Naive thymus-derived CD4-positive, alpha-beta T cell (primary cell): Measurements from ENCODE around the gene SUPT4H1. TPM values are rescaled to one million over a fixed set of nuclear protein-coding genes. Genes with fewer than 3 reads are reported as not detected.

ENCODE experiments used
- ATAC-seq: fragments of 150-1000 bp; cut with Tn5 transposase; 2 replicates; pipeline ENCODE4 v1.10.0; 2021; ENCODE audit warnings: mild to moderate bottlenecking, moderate library complexity
- CTCF ChIA-PET: fragments of 350-600 bp; sonication (Branson Sonifier 250); formaldehyde crosslinking; loops from one replicate; lab custom pipeline; 2021; ENCODE audit warnings: antibody characterized with exemption; lab: Charles Lee
- POLR2A ChIA-PET: fragments of 350-600 bp; sonication (Branson Sonifier 250); formaldehyde crosslinking; loops from one replicate; lab custom pipeline; 2021; ENCODE audit warnings: antibody characterized with exemption, inconsistent platforms; lab: Charles Lee
- DNase-seq, 9 donors: peaks; one replicate each; pipeline versions ENCODE4 v3.0.0 to v3.0.0-alpha.2; 2020 to 2022; ENCODE audit warnings: mixed read lengths in 1 of 9
- H3K27ac ChIP-seq: one replicate; pipeline ENCODE4 v1.7.0; 2013; ENCODE audit warnings: mild to moderate bottlenecking, low read depth, low read length, moderate library complexity
- H3K27me3 ChIP-seq, 2 donors: one replicate each; pipeline ENCODE4 v1.7.0; 2013; ENCODE audit warnings: low read length in 2 of 2, mild to moderate bottlenecking in 2 of 2, moderate library complexity in 2 of 2; ENCODE audit not compliant: control insufficient read depth in 2 of 2, insufficient read depth in 2 of 2
- H3K36me3 ChIP-seq, 3 experiments: 1 replicate in 2 of 3; 2 replicates in 1 of 3; pipeline ENCODE4 v1.7.0; 2013; ENCODE audit warnings: low read length in 3 of 3, mild to moderate bottlenecking in 3 of 3, moderate library complexity in 1 of 3; ENCODE audit not compliant: insufficient read depth in 3 of 3, control insufficient read depth in 2 of 3
- H3K4me1 ChIP-seq, 2 donors: one replicate each; pipeline ENCODE4 v1.7.0; 2013; ENCODE audit warnings: low read length in 2 of 2, mild to moderate bottlenecking in 2 of 2, moderate library complexity in 1 of 2; ENCODE audit not compliant: control insufficient read depth in 2 of 2, insufficient read depth in 2 of 2
- H3K4me3 ChIP-seq: 2 replicates; pipeline ENCODE4 v1.7.0; 2013; ENCODE audit warnings: mild to moderate bottlenecking, low read length
- H3K9me3 ChIP-seq, 3 experiments: 1 replicate in 2 of 3; 2 replicates in 1 of 3; pipeline ENCODE4 v1.7.0; 2013; ENCODE audit warnings: low read length in 3 of 3; ENCODE audit not compliant: control insufficient read depth in 2 of 3
- H3K27ac Mint-ChIP-seq, 9 donors: one replicate each; pipeline ENCODE4 v1.8.0; 2020 to 2022; ENCODE audit warnings: mixed read lengths in 9 of 9, mild to moderate bottlenecking in 8 of 9, moderate library complexity in 5 of 9, inconsistent platforms in 2 of 9
- H3K27me3 Mint-ChIP-seq, 5 donors: one replicate each; pipeline ENCODE4 v1.8.0; 2021 to 2022; ENCODE audit warnings: mixed read lengths in 5 of 5, mild to moderate bottlenecking in 1 of 5
- H3K36me3 Mint-ChIP-seq, 5 donors: one replicate each; pipeline ENCODE4 v1.8.0; 2020 to 2022; ENCODE audit warnings: mixed read lengths in 5 of 5, mild to moderate bottlenecking in 3 of 5, inconsistent platforms in 1 of 5
- H3K4me1 Mint-ChIP-seq, 7 donors: one replicate each; pipeline ENCODE4 v1.8.0; 2020 to 2022; ENCODE audit warnings: mixed read lengths in 7 of 7, mild to moderate bottlenecking in 3 of 7, inconsistent platforms in 1 of 7
- H3K4me3 Mint-ChIP-seq, 10 donors: one replicate each; pipeline ENCODE4 v1.8.0; 2020 to 2022; ENCODE audit warnings: mild to moderate bottlenecking in 10 of 10, mixed read lengths in 10 of 10, moderate library complexity in 6 of 10, inconsistent platforms in 2 of 10
- H3K9me3 Mint-ChIP-seq, 11 donors: one replicate each; pipeline ENCODE4 v1.8.0; 2020 to 2022; ENCODE audit warnings: mixed read lengths in 11 of 11, mild to moderate bottlenecking in 4 of 11, inconsistent platforms in 1 of 11, moderate library complexity in 1 of 11
- intact Hi-C, 2 donors: fragments of 100-400 bp; cut with micrococcal nuclease; formaldehyde crosslinking; loops; one replicate each; pipeline ENCODE4 v1.15.1; 2023
- polyA plus RNA-seq, 2 donors: library from polyadenylated mRNA; unstranded; fragments of 300-500 nt; fragmentation: Illumina TruSeq; gene quantifications; one replicate each; pipeline ENCODE4 v1.2.3, GENCODE V29; 2021
- total RNA-seq, 6 experiments: library from RNA in 5 of 6; stranded (reverse) in 5 of 6; gene quantifications; 1 replicate in 5 of 6; 2 replicates in 1 of 6; pipeline ENCODE4 v1.2.3 and lab custom pipeline; 2021 to 2026

Gene SUPT4H1
- total and polyA plus RNA-seq, 7 experiments from 2014 or later = 36.0 to 91.7 (median 66.8) TPM

DNA sequence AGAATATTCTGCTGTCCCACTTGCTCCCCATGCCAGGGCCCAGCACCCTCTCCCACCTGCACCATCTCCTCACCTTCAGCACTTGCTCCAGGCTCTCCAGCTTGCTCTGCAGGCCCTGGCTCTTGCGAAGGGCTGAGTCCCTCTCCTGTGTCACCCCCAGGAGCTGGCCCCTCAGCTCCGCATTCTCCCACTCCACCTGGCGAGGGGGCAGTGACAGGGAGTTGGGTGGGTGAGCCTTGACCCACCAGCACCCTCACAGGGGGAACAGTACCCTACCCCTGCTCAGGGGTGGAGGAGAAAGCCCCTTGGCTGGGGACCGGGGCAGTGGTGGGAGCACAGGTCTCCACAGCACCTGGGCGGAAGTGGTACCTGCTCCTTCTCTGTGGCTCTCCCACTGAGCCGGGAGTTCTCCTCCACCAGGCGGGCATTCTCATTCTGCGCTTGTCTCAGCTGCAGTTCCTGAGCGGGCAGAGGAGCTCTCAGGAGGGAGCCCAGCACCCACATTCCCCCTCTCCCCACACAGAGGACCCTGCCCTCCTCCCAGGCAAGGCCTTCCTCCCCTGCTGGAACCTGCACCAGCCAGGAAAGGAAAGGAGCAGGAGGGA is 29.3 kb downstream of the SUPT4H1 start:
- POLR2A ChIA-PET = interaction anchor here (1.3 to 17.0 kb wide), 4 partner anchors 17 to 32 kb away, joined by 3 to 792 read pairs (median 7); partner anchors contain the start of gene SUPT4H1
- Histone ChIP-seq H3K4me3 (no peak overlapping the region), H3K27me3 (no peaks in the 10 kb centered on the region), H3K36me3 (no peaks in the 10 kb centered on the region), H3K27ac (no peak overlapping the region), H3K9me3 (no peaks in the 10 kb centered on the region), H3K4me1 (peaks cover 8 to 14% of the 10 kb centered on the region in 2 donors)
- DNase-seq = no peak
- H3K4me3 Mint-ChIP-seq = no peak overlapping the region
- CTCF ChIA-PET = interaction anchor here (0.7 to 12.5 kb wide), 3 partner anchors 21 to 95 kb away, joined by 3 to 257 read pairs (median 4); partner anchors contain the start of genes RNF43 and SUPT4H1
- H3K36me3 Mint-ChIP-seq = peaks cover 0 to 10% (median 0%) of the 10 kb centered on the region in 5 donors
- H3K4me1 Mint-ChIP-seq = peaks cover 20 to 36% (median 32%) of the 10 kb centered on the region in 7 donors
- H3K9me3 Mint-ChIP-seq = no peaks in the 10 kb centered on the region
- intact Hi-C loops = no loop called here
- H3K27ac Mint-ChIP-seq = peak overlapping the region in 1 of 9 donors; percentile 82
- H3K27me3 Mint-ChIP-seq = no peaks in the 10 kb centered on the region
- no peak for ATAC-seq

DNA sequence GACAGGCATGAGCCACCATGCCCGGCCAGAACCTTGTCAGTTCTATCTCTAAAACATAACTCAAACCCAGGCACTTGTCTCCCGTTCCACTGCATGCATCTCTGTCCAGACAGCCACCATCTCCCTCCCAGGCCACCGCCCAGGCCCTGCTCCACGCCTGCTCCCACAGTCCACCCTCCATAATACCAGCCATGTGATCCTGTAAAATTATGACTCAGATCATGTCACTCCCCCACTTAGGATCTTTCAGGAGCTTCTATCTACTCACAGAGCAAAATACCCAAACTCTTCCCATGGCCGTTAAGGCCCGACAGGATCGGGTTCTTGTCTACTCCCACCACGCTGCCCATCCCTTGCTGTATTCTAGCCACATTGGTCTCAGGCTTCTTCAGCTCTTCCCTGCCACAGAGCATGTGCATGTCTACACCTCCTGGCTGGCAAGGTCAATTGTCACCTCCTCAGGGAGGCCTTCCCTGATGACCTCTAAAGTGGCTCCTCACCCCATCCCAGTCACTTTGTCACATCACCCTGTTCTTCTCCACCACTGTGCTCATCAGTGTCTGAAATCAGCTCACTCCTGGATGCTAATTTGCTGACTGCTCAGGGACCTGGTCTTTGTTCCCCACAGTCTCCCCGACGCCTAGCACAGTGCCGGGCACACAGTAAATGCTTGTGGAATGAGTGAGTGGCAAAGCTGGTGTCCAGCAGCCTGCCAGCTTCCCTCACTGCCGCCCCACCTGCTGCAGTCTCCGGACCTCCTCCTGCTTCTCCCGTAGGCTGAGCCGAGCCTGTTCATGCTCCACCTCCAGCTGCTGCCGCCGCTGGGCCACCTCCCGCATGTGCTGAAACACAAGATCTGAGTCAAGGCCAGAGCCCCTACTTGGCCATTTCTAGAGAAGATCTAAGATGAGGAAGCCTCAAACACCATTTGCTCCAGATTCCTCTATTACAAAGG is 30.2 kb downstream of the SUPT4H1 start:
- H3K9me3 Mint-ChIP-seq = no peaks in the 10 kb centered on the region
- Histone ChIP-seq H3K27me3 (no peaks in the 10 kb centered on the region), H3K4me3 (no peak overlapping the region), H3K36me3 (no peaks in the 10 kb centered on the region), H3K9me3 (no peaks in the 10 kb centered on the region), H3K27ac (no peak overlapping the region), H3K4me1 (peaks cover 11 to 12% of the 10 kb centered on the region in 2 donors)
- ChIA-PET CTCF (interaction anchor here (0.7 to 12.5 kb wide), 4 partner anchors 22 to 96 kb away, joined by 3 to 257 read pairs (median 4); partner anchors contain the start of genes RNF43 and SUPT4H1), POLR2A (interaction anchor here (1.3 to 17.0 kb wide), 2 partner anchors 17 to 29 kb away, joined by 3 to 792 read pairs; no protein-coding TSS in a partner anchor)
- no peak for DNase-seq
- intact Hi-C loops = no loop called here
- H3K36me3 Mint-ChIP-seq = peaks cover 0 to 10% (median 0%) of the 10 kb centered on the region in 5 donors
- no peak overlapping the region for H3K4me3 Mint-ChIP-seq
- no peaks in the 10 kb centered on the region for H3K27me3 Mint-ChIP-seq
- peaks cover 20 to 34% (median 30%) of the 10 kb centered on the region in 7 donors for H3K4me1 Mint-ChIP-seq
- no peak for ATAC-seq
- H3K27ac Mint-ChIP-seq = peak overlapping the region in 7 of 9 donors; percentile 5 to 82 (median 28)

- ChIA-PET CTCF (interaction anchor here (0.6 to 12.5 kb wide), 3 partner anchors 23 to 41 kb away, joined by 3 to 257 read pairs (median 3); partner anchors contain the start of gene SUPT4H1), POLR2A (interaction anchor here (1.0 to 17.0 kb wide), 2 partner anchors 18 to 31 kb away, joined by 5 to 792 read pairs; partner anchors contain the start of gene SUPT4H1)
- intact Hi-C loops = no loop called here
- Histone ChIP-seq H3K27ac (no peak overlapping the region), H3K27me3 (no peaks in the 10 kb centered on the region), H3K4me1 (peaks cover 11 to 12% of the 10 kb centered on the region in 2 donors), H3K36me3 (peaks cover 0 to 1% (median 0%) of the 10 kb centered on the region in 3 experiments), H3K4me3 (no peak overlapping the region), H3K9me3 (no peaks in the 10 kb centered on the region)
- Mint-ChIP-seq H3K4me1 (peaks cover 10 to 27% (median 20%) of the 10 kb centered on the region in 7 donors), H3K27me3 (no peaks in the 10 kb centered on the region), H3K27ac (peak overlapping the region in 3 of 9 donors; percentile 7 to 77 (median 62)), H3K36me3 (peaks cover 0 to 10% (median 0%) of the 10 kb centered on the region in 5 donors), H3K9me3 (no peaks in the 10 kb centered on the region), H3K4me3 (no peak overlapping the region)
- DNase-seq (no peak), ATAC-seq (no peak)
These were observed 31.3 kb downstream of the SUPT4H1 start for GRCh38 chr17:58320570-58321323.

DNA sequence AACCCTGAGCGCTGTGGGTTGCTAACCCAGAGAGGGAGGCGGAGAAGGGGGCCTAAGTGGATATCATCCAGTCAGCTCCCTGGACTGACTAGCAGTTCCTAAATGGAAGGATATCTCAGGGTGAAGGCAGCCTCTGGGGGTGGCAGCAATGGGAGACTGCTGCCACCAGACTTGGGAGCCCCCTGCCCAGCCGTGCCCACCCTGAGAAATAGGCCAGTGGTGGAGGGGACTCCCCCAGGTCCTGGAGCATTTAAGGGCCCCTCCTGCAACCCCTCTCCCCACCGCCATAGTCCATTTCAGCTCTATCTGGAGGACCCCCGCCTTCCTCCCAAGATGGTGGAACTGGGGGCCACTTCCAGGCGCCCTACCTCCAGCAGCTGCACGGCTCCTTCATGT is 31.8 kb downstream of the SUPT4H1 start:
- H3K4me1 ChIP-seq = peaks cover 11 to 12% of the 10 kb centered on the region in 2 donors
- no peak overlapping the region for H3K4me3 ChIP-seq
- Mint-ChIP-seq H3K27me3 (no peaks in the 10 kb centered on the region), H3K4me1 (peaks cover 10 to 29% (median 16%) of the 10 kb centered on the region in 7 donors), H3K4me3 (no peak overlapping the region), H3K27ac (peak overlapping the region in 2 of 9 donors; percentile 29 to 36), H3K9me3 (no peaks in the 10 kb centered on the region), H3K36me3 (peaks cover 0 to 15% (median 0%) of the 10 kb centered on the region in 5 donors)
- H3K27me3 ChIP-seq = no peaks in the 10 kb centered on the region
- H3K36me3 ChIP-seq = peaks cover 0 to 4% (median 0%) of the 10 kb centered on the region in 3 experiments
- ATAC-seq (no peak), DNase-seq (peak in 1 of 9 donors; percentile 21)
- CTCF ChIA-PET = interaction anchor here (0.6 to 12.5 kb wide), 2 partner anchors 23 to 42 kb away, joined by 3 to 257 read pairs; no protein-coding TSS in a partner anchor
- POLR2A ChIA-PET = interaction anchor here (1.0 to 17.0 kb wide), 2 partner anchors 19 to 32 kb away, joined by 5 to 792 read pairs; partner anchors contain the start of gene SUPT4H1
- H3K27ac ChIP-seq = no peak overlapping the region
- intact Hi-C loops = no loop called here
- no peaks in the 10 kb centered on the region for H3K9me3 ChIP-seq

DNA sequence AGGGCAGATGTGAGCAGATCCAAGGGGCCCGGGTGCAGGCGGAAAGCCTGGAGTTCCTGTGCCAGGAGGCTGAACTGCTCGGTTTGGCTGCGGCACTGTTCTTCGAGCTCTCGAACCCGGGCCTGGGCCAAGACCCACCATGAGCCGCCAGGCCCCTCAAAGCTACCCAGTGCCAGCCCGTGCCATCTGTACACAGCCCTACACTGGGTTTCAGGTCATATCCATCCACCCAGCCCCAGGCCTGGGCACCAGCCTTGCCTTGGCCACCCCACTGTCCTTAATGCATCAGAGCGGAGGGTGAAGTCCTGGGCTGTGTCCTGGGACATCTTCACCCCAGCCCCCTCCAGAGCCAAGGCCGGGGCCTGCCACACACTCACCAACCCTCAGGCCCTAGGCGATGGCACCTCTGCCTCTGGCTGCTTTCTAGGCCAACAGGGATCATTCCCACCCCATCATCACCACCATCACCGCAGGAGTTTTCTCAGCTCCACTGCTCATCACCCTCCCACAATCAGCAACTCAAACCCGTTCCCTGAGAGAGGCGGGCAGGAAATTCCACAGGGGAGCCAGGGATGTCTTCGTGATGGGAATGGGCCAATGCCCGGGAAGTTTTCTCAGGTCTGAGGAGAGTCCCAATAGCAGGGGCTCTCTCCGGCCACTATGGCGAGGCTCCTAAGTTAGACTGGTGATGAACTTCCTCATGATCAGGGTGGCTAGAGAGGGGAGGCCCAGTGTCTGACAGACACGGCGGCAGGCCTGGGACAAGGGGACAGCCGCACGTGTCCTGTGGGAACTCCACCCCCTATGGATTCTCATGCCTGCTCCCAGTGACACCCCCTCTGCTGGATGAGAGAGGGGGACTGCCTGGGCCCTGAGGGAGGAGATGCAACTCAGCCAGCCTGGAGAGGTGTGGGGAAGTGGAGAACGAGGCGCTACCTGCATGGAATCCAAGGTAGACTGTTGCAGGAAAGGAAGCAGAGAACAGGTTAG is 32.5 kb downstream of the SUPT4H1 start:
- no peaks in the 10 kb centered on the region for H3K9me3 ChIP-seq
- H3K27ac Mint-ChIP-seq = peak overlapping the region in 4 of 9 donors; percentile 17 to 86 (median 32)
- H3K4me1 Mint-ChIP-seq = peaks cover 10 to 27% (median 14%) of the 10 kb centered on the region in 7 donors
- H3K27me3 ChIP-seq = no peaks in the 10 kb centered on the region
- no peaks in the 10 kb centered on the region for H3K27me3 Mint-ChIP-seq
- H3K4me1 ChIP-seq = peaks cover 11 to 12% of the 10 kb centered on the region in 2 donors
- no peak overlapping the region for H3K4me3 ChIP-seq
- H3K4me3 Mint-ChIP-seq = no peak overlapping the region
- H3K27ac ChIP-seq = no peak overlapping the region
- peaks cover 0 to 16% (median 0%) of the 10 kb centered on the region in 5 donors for H3K36me3 Mint-ChIP-seq
- peaks cover 0 to 4% (median 0%) of the 10 kb centered on the region in 3 experiments for H3K36me3 ChIP-seq
- ChIA-PET CTCF (interaction anchor here (0.6 to 12.5 kb wide), 5 partner anchors 8 to 994 kb away, joined by 3 to 257 read pairs (median 31); partner anchors contain the start of genes RNF43 and TSPOAP1), POLR2A (interaction anchor here (1.0 to 17.0 kb wide), 3 partner anchors 7 to 33 kb away, joined by 5 to 792 read pairs (median 83); partner anchors contain the start of genes SUPT4H1 and TSPOAP1)
- ATAC-seq = no peak
- peak in 1 of 9 donors; percentile 21 for DNase-seq
- H3K9me3 Mint-ChIP-seq = no peaks in the 10 kb centered on the region
- intact Hi-C loops = no loop called here
